Measurements from ENCODE around the gene RAB43.

RAB43 gene

DNA sequence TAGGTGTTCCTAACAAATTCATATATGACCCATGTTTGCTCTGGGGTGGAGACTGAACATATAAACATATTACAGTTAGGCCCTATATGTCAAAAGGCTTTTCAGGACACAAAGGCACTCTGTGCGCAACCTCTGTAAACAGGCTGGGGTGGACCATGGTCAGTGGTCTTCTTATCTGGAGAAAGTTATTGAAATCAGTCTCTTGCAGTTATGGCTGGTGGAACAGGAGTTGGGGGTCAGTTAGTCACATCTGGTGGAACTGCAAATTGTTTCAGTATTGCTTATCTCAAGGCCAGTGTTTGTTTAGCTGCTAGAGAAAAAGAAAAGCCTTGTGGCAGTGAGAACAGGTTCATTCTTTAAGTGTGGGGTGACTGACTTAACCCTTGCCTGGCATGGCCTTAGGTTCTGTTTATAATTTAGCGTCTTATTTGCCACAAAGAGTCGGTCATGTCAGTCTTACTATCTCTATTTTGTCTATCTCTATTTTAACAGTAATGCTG, 66.9 kb downstream of the RAB43 start:
- DNase-seq (ENCODE audit: low spot score) = no peak
- in situ Hi-C loops (cut with MboI; ENCODE audit: low pct_unique_long_range_greater_than_20kb, low sequenced_read_pairs, unreplicated experiment) = loop anchor here (10.0 kb wide), 1 partner anchor 190 kb away; the partner anchor contains the start of gene COPG1
- TF ChIP-seq, protein P1, sequence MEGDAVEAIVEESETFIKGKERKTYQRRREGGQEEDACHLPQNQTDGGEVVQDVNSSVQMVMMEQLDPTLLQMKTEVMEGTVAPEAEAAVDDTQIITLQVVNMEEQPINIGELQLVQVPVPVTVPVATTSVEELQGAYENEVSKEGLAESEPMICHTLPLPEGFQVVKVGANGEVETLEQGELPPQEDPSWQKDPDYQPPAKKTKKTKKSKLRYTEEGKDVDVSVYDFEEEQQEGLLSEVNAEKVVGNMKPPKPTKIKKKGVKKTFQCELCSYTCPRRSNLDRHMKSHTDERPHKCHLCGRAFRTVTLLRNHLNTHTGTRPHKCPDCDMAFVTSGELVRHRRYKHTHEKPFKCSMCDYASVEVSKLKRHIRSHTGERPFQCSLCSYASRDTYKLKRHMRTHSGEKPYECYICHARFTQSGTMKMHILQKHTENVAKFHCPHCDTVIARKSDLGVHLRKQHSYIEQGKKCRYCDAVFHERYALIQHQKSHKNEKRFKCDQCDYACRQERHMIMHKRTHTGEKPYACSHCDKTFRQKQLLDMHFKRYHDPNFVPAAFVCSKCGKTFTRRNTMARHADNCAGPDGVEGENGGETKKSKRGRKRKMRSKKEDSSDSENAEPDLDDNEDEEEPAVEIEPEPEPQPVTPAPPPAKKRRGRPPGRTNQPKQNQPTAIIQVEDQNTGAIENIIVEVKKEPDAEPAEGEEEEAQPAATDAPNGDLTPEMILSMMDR (IDR thresholded peaks at IDR 0.05; ENCODE audit: extremely low read depth, insufficient read depth, missing control alignments) = no peak

DNA sequence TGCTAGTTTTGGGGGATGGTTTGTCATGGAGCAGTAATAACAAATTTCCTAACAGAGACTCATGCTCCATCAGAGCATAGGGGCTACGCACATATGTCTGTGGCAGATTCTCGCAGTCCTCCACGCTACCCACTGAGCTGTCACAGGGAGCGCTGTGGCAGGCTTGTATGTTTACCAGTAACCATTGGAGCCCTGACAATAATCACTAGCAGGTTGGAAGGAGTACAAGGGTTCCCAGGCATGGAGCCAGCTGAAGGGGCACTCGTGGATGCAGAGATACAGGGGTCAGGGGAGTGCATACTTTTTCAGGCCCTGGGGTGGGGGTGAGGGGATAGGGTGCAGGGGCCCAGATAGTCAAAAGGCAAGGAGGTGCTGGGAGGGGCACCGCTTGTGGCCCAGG, 68.9 kb downstream of the RAB43 start:
- in situ Hi-C loops (cut with MboI; ENCODE audit: low pct_unique_long_range_greater_than_20kb, low sequenced_read_pairs, unreplicated experiment) = loop anchor here (10.0 kb wide), 1 partner anchor 192 kb away; the partner anchor contains the start of gene COPG1
- no peak for DNase-seq (ENCODE audit: low spot score)
- TF ChIP-seq, protein P1 (IDR thresholded peaks at IDR 0.05; ENCODE audit: extremely low read depth, insufficient read depth, missing control alignments) = no peak

DNA sequence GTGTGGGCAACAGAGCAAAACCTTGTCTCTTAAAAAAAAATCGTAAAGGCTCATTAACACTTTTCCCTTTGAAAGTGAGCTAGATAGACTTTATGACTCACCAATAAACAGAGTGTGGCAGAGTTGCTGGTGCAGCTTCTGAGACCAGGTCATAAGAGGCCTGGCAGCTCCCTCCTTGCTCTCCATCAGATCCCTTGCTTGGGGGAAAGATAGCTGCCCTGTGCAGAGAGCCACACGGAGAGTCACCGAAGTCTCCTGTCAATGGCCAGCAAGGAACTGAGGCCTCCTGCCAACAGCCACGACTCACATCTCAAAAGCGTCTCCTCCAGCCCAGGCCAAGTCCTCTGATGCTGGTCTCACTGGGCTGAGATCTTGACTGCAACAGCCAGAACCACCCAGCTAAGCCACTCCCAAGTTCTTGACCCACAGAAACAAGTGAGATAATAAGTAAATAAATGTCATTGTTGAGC, 69.7 kb downstream of the RAB43 start:
- no peak for DNase-seq (ENCODE audit: low spot score)
- TF ChIP-seq, protein P1 (IDR thresholded peaks at IDR 0.05; ENCODE audit: extremely low read depth, insufficient read depth, missing control alignments) = no peak
- in situ Hi-C loops (cut with MboI; ENCODE audit: low pct_unique_long_range_greater_than_20kb, low sequenced_read_pairs, unreplicated experiment) = loop anchor here (10.0 kb wide), 1 partner anchor 193 kb away; the partner anchor contains the start of gene COPG1

DNA sequence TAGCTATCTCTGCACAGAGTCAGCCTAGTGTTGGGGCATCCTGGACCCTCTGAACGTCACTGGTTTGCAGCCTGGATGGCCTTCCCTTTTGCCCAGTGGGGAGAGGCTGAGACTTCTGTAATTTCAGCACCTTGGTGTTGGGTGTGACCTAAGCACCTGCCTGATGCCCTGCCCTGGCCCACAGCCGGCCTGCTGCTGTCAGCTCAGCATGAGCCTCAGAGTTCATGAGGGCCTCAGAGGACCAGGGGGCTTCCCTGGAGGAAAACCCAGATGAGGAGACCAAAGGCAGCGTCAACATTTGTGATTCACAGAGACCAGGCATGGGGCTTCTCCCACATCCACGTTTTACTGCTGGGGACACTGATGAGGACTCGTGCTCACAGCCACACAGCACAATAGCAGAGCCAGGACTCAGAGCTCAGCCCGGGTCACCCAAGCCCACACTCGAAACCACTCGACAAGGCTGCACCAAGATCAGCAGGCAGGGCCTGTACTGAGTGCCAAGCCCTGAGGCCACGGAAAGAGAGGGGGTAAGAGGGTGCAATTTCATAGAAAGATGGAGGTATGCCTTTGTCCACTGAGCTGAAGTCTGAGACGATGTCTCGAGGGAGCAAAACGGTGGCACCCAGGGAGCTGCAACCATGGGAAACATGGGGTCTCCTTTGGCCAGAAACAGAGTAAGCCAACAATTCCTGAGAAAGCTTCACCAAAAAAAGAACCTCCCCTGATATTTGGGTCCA, 70.9 kb downstream of the RAB43 start:
- in situ Hi-C loops (cut with MboI; ENCODE audit: low pct_unique_long_range_greater_than_20kb, low sequenced_read_pairs, unreplicated experiment) = loop anchor here (10.0 kb wide), 1 partner anchor 194 kb away; the partner anchor contains the start of gene COPG1
- TF ChIP-seq, protein P1 (IDR thresholded peaks at IDR 0.05; ENCODE audit: extremely low read depth, insufficient read depth, missing control alignments) = no peak

DNA sequence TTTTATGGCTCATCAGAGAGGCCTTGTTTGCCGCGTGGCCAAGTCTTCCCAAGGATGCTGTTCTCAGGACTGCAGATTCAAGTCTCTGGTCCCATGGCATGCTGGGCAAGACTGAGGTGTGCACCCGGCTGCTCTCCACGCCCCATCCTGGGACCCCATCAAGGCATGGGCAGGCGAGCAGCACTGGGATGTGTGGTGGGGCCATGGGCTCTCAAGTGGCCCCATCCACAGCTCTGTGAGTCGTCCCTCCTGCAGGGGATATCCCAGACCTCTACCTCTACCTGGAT, 74.1 kb downstream of the RAB43 start:
- in situ Hi-C loops (cut with MboI; ENCODE audit: low pct_unique_long_range_greater_than_20kb, low sequenced_read_pairs, unreplicated experiment) = no loop called here
- no peak for DNase-seq (ENCODE audit: low spot score)
- TF ChIP-seq, protein P1 (IDR thresholded peaks at IDR 0.05; ENCODE audit: extremely low read depth, insufficient read depth, missing control alignments) = no peak

More for the DNA sequence above, 70.9 kb downstream of the RAB43 start:
- DNase-seq (ENCODE audit: low spot score) = no peak

DNA sequence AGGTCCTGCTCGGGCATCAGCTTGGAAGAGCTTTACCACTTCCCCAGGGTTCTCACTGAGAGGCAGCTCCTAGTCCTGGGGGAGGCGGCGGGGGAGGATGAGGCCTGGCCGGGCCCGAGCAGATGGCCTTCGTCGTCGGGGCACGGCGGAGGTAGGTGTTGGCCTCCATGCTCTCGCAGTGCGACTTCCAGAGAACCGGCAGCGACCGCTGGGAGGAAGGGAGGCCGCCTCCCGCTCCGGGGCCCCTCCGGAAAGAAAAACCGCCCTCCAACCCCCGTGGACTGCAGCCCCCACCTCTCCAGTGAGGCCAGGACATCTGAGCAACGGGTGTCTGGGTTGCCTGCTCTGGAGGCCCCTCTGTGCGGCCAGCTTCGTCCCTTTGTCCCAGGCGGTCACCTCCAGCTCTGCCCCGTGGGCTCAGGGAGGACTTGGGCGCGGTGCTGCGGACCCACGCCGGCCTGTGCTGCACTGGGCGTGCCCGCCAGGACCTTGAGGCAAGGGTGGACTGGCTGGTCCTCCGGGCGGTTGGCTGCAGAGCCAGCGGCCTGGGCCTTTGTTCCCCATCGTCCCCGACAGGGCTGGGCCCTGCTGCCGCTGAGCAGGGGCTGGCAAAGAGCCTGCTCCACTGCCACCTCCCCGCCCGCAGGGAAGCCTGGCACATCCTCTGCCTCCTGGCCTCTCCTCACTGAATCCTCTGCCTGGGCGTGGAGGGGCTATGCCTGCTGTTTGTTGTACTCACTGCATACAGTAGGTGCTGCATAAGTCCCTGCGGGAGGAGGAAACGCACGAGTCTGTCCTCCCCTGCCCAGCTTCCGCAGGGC, 74.7 kb downstream of the RAB43 start:
- DNase-seq (ENCODE audit: low spot score) = no peak
- TF ChIP-seq, protein P1 (IDR thresholded peaks at IDR 0.05; ENCODE audit: extremely low read depth, insufficient read depth, missing control alignments) = no peak
- in situ Hi-C loops (cut with MboI; ENCODE audit: low pct_unique_long_range_greater_than_20kb, low sequenced_read_pairs, unreplicated experiment) = no loop called here
